ENCODE measurements around the gene LAMC1. TPM values are rescaled to one million over a fixed set of nuclear protein-coding genes. Genes with fewer than 3 reads are reported as not detected.

Gene LAMC1
- polyA plus RNA-seq, 1 donor (not counting 4 experiments of a cell fraction or from before 2014, with no cell fraction given), result 66.6 TPM

GRCh38 chr1:183000167-183000962 is 22.9 kb upstream of the LAMC1 start:
- no peak for FAIRE-seq

GRCh38 chr1:183002267-183002666 is 21.0 kb upstream of the LAMC1 start:
- Histone ChIP-seq H3K27me3 (ENCODE audit: control insufficient read depth, extremely low read depth, insufficient read depth, low read length) (no peaks in the 10 kb centered on the region), H3K9me3 (ENCODE audit: control insufficient read depth, low read depth, low read length) (no peaks in the 10 kb centered on the region), H3K9me1 (ENCODE audit: control insufficient read depth, extremely low read depth, insufficient read depth, low read length) (no peaks in the 10 kb centered on the region), H3K4me1 (ENCODE audit: control insufficient read depth, extremely low read depth, insufficient read depth, low read length) (peaks cover 20% of the 10 kb centered on the region), H4K20me1 (ENCODE audit: control insufficient read depth, extremely low read depth, insufficient read depth, low read length) (no peaks in the 10 kb centered on the region), H3K36me3 (ENCODE audit: control insufficient read depth in 2 of 2, extremely low read depth in 1 of 2, insufficient read depth in 2 of 2, low read length in 2 of 2) (no peaks in the 10 kb centered on the region), H3K9ac (ENCODE audit: control insufficient read depth, extremely low read depth, insufficient read depth, low read length) (no peak overlapping the region), H2AFZ (ENCODE audit: control insufficient read depth, low read length) (peak overlapping the region; percentile 49), H3K4me2 (ENCODE audit: control insufficient read depth, extremely low read depth, insufficient read depth, low read depth, low read length) (no peak overlapping the region), H3K27ac (ENCODE audit: control insufficient read depth, insufficient read depth, low read length) (no peak overlapping the region), H3K4me3 (ENCODE audit: control insufficient read depth in 2 of 3, extremely low read depth in 1 of 3, insufficient read depth in 2 of 3, low read depth in 1 of 3, low read length in 3 of 3) (no peak overlapping the region), H3K79me2 (ENCODE audit: control insufficient read depth, insufficient read depth, low read length) (no peaks in the 10 kb centered on the region)
- FAIRE-seq (no peak), DNase-seq (ENCODE audit: low read depth, low spot score) (no peak)
- TF ChIP-seq EZH2 (IDR thresholded peaks at IDR 0.05; ENCODE audit: low read length) (no peak), CTCF (optimal IDR thresholded peaks at IDR 0.05 in 1 of 3, IDR thresholded peaks at IDR 0.05 in 1 of 3, conservative IDR thresholded peaks at IDR 0.05 in 1 of 3; ENCODE audit: extremely low read depth in 1 of 3, insufficient read depth in 2 of 3, low read length in 3 of 3) (no peak)
- dilution Hi-C loops (cut with MboI; ENCODE audit: extremely low pct_ligation_motif_present, low sequenced_read_pairs), result no loop called here

More at GRCh38 chr1:183000167-183000962, 22.9 kb upstream of the LAMC1 start:
- Histone ChIP-seq H3K36me3 (ENCODE audit: control insufficient read depth in 2 of 2, extremely low read depth in 1 of 2, insufficient read depth in 2 of 2, low read length in 2 of 2) (no peaks in the 10 kb centered on the region), H3K27ac (ENCODE audit: control insufficient read depth, insufficient read depth, low read length) (no peak overlapping the region), H3K4me3 (ENCODE audit: control insufficient read depth in 2 of 3, extremely low read depth in 1 of 3, insufficient read depth in 2 of 3, low read depth in 1 of 3, low read length in 3 of 3) (no peak overlapping the region), H3K4me2 (ENCODE audit: control insufficient read depth, extremely low read depth, insufficient read depth, low read depth, low read length) (no peak overlapping the region), H3K4me1 (ENCODE audit: control insufficient read depth, extremely low read depth, insufficient read depth, low read length) (peaks cover 17% of the 10 kb centered on the region), H4K20me1 (ENCODE audit: control insufficient read depth, extremely low read depth, insufficient read depth, low read length) (no peaks in the 10 kb centered on the region), H3K9ac (ENCODE audit: control insufficient read depth, extremely low read depth, insufficient read depth, low read length) (no peak overlapping the region), H3K27me3 (ENCODE audit: control insufficient read depth, extremely low read depth, insufficient read depth, low read length) (no peaks in the 10 kb centered on the region), H3K9me3 (ENCODE audit: control insufficient read depth, low read depth, low read length) (no peaks in the 10 kb centered on the region), H2AFZ (ENCODE audit: control insufficient read depth, low read length) (no peak overlapping the region), H3K9me1 (ENCODE audit: control insufficient read depth, extremely low read depth, insufficient read depth, low read length) (no peaks in the 10 kb centered on the region), H3K79me2 (ENCODE audit: control insufficient read depth, insufficient read depth, low read length) (no peaks in the 10 kb centered on the region)
- DNase-seq (ENCODE audit: low read depth, low spot score), result no peak
- TF ChIP-seq CTCF (optimal IDR thresholded peaks at IDR 0.05 in 1 of 3, IDR thresholded peaks at IDR 0.05 in 1 of 3, conservative IDR thresholded peaks at IDR 0.05 in 1 of 3; ENCODE audit: extremely low read depth in 1 of 3, insufficient read depth in 2 of 3, low read length in 3 of 3) (no peak), EZH2 (IDR thresholded peaks at IDR 0.05; ENCODE audit: low read length) (no peak)
- dilution Hi-C loops (cut with MboI; ENCODE audit: extremely low pct_ligation_motif_present, low sequenced_read_pairs), result no loop called here

Measured in keratinocyte (primary cell).